HG03460 (cell line): ENCODE data around the gene HDAC5.
A peak's percentile ranks its signal among the peaks of the same experiment; 100 is the strongest.
"Not testable (repeated sequence)": the region's sequence is repeated elsewhere in the genome, so short reads cannot be mapped to it uniquely, and the experiment has no call there.

Experiments used
- ATAC-seq: cut with Tn5 transposase; IDR thresholded peaks from one replicate; pipeline ENCODE4 v1.9.1; 2021; ENCODE audit not compliant: unreplicated experiment

The HDAC5 gene

DNA sequence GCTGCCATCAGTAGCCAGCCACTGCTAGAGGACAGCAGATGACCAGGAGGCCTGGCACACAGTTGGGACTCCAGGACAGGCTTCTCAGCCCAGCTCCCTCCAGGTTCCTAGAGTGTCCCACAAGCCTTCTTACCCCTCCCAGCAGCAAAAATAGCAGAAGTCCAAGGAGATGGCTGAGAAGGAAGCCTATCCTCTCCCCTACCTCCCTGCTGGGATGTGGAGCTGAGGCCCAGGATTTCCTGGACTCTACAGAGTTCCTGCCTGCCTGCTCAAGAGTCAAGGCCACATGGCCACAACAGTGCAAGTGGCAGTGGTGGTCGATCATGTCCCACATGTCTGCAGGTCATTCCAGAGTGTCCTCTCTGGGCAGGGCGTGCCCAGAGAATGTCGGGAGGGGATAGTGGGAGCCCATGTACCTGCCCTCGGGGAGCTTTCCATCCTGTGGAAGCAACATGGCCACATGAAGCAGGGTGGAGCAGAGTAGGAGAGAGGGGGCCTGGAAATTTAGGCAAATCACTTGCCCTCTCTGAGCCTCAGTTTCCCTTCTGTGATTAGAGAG is 10.6 kb upstream of the HDAC5 start:
- no peak for ATAC-seq

DNA sequence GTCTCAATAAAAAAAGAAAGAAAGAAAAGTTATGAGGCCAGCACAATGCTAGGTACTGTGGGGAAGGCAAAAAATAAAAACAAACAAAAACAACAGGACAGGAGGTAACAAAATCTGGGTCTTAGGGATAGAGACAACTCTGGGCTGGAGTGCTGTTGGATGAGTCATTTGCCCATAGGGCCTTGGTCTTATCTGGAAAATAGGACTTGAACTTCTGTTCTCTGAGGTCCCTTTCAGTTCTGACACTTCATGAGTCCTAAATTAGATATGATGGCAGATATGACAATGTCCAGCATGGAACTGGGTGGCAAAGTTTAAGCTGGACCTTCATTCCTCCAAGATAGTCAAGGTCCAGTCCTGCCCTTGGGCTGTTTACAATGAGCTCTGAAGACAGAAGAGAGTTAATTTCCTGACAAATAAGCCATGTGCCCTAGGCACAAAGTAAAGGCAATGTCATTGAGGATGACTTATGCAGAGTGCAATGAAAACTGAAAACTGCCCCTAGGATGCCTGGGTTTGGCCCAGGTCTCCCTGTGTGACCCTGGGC is 8.9 kb upstream of the HDAC5 start:
- ATAC-seq, result no peak

DNA sequence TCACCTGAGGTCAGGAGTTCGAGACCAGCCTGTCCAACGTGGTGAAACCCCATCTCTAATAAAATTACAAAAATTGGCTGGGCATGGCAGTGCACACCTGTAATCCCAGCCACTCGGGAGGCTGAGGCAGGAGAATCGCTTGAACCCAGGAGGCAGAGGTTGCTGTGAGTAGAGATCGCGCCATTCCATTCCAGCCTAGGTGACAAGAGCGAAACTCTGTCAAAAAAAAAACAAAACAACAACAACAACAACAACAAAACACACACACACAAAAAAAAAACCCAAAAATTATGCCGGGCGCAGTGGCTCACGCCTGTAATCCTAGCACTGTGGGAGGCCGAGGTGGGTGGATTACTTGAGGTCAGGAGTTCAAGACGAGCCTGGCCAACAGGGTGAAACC is 7.9 kb upstream of the HDAC5 start:
- ATAC-seq, result not testable (repeated sequence)

DNA sequence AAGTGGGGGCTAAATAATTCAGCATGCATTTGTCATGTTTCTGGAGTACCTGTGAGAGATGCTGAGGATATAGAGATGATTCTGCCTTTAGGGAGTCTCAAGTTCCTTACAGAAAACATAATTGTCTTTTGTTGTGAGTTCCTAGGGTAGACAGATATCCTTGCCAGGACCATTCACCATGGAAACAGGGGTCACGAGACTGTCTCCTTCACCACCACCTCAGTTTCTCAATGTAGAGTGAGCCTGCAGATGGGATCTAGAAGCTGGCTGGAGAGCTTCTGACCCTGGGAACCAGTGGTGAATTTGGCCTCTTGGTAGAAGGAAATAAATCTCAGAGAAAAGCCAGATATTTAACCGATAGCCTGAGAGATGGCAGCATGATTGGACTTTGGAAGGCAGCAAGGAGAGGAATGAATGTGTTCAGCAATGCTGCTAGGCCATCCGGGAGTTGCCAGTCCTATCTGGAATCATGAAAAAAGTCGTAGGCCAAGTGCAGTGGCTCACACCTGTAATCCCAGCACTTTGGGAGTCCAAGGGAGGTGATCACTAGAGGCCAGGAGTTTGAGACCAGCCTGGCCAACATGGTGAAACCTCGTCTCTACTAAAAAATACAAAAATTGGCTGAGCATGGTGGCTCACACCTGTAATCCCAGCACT is 7.4 kb upstream of the HDAC5 start:
- no peak for ATAC-seq

DNA sequence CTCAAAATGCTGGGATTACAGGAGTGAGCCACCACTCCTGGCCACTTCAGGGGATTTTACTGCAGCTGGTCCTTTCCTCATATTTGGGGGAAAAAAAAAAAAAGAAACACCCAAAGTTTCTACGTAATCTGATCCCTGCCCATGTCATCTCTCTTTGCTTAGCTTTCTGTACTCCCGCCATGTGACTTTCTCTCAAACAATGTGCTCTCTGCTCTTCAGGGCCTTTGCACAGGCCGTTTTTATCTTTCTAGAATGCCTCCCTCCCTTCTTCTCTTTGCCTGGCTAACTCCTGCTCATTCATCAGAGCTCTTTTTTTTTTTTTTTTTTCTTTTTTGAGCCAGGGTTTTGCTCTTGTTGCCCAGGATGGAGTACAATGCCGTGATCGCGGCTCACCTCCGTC is 4.9 kb upstream of the HDAC5 start:
- ATAC-seq, result no peak

DNA sequence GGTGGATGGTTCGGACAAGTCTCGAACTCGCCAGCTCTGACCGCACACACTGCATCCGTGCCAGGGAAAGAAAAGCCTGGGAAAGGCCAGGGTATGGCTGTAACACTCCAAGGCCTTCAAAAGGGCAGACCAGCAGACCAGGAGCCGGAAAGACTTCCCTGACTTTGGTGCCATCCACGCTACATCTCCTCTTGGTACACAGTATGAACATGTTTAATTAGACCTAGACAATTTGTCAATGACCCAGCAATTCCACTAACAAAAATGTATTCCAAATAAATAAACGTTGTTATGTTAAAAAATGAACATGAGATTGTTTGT is 637 bp upstream of the HDAC5 start:
- no peak for ATAC-seq

DNA sequence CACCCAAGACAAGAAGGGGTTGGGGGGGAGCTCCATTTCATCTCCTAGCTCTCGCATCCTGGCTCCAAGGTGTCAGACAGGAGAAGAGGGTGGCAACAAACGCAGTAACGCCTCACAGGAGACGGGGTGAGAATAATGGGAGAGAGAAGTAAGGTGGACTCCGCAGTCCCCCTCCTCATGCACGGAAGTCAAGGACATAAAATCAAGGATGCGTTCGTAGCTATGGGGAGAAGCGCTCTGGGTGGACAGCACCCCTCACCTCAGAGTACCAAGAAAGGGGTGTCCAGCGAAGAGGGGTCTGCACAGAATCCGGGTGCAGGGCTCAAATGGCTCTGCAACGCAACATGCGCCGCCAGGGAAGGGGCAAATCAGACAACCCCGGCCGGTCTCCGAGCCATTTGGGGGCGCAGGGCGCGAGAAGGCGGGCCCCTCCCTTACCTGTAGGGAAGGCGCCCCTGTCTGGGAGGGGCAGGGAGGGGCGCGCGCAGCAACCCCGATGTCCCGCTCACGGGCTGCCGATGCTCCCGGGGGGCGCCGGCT is 555 bp downstream of the HDAC5 start:
- ATAC-seq, result peak; percentile 21

DNA sequence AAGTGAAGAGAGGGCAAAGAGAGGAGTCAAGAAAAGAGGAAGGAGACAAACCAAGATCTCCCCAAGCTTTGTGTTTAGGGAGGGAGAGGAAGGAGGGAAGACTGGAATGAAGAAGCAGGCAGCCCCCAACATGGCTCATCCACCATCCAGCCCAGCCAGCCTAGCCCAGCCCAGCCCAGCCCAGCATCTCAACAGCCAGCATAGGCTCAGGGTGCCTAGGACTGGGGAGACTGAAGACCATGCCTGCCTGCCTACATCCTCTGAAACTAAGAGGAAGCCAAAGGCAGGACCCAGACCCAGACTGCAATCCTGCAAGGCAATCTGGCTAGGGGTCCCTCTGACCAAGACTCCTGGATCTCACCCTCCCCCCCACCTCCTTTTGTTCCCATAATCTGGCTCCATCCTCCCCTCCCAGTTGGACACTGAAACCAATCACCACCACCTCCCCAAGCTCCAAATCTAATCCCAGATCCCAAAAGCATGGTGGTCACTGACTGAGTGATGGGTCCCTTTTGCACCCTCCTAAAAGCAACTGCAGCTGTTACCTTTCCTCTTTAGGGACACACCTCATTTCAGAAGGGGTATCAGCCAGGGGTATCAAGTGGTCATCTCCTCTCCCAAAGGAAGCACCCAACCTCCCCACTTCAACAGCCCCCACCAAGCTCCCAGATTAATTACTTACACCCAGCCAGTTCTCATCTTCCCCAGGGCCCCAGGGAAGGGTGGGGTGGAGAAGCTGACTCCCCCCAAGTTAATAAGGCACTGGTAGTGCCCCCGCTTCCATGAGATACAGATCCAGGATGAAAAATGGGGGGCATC is 1.2 kb downstream of the HDAC5 start:
- ATAC-seq, result no peak

DNA sequence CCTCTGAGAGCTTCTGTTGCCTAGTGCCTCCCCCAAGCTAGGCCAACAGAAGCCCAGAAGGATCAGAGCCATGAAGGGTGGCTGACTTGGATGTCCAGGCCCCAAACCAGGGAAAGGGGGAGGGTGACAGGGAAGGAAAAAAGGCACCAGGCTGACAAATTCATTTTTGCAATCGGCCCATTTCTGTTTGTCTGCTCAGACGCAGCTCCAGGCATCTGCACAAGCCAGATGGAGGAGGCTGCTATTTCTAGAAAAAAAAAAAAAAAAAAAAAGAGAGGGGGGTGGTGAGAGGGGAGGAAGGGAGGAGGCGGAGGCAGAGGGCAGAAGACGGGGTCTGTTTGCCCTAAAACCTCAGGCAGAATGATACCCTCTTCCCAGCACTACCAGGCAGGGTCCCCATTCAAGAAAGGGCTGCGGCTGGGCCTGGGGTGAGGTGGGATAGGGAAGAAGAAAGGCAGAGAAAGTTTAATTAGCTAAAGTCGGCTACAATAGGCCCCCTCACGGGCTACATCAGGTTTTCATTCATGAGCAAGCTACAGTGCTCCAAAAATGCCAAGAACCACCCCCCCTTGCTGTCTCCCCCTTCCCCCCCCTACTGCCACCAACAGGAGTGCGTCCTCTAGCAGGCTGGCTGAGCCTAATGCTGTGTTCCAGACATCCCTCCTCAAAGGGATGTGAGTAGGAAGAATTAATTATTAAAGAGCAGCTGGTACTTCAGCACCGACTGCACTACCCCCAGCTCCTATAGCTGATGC is 2.4 kb downstream of the HDAC5 start:
- no peak for ATAC-seq

DNA sequence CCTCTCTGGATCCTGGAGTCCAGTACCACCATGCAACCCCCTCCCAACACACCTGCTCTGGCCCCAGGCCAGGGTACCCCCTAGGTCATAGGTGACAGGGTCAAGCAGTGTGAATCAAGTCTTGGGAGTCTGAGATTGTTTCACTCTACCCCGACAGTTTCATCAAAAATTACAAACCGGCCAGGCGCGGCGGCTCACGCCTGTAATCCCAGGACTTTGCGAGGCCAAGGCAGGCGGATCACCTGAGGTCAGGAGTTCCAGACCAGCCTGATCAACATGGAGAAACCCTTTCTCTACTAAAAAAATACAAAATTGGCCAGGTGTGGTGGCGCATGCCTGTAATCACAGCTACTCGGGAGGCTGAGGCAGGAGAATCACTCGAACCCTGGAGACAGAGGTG is 3.2 kb downstream of the HDAC5 start:
- ATAC-seq, result not testable (repeated sequence)

DNA sequence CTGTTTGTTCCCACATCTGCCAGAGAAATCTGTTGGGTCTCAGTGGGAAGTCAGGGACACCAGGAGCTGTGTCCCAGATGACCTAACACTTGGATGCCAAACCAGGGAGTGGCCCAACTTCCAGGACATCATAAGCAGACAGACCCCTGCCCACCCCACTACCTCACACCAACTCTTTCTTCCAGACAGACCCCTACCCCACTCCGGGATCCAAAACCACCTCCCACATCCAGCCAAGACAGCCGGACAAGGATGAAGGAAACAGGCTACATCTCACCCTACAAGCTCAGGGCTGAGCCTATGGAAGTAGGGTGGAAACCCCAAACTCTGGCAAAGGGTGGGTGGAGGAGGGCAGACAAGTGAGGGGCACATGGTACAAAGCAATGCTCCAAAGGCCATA is 3.6 kb downstream of the HDAC5 start:
- ATAC-seq, result no peak

DNA sequence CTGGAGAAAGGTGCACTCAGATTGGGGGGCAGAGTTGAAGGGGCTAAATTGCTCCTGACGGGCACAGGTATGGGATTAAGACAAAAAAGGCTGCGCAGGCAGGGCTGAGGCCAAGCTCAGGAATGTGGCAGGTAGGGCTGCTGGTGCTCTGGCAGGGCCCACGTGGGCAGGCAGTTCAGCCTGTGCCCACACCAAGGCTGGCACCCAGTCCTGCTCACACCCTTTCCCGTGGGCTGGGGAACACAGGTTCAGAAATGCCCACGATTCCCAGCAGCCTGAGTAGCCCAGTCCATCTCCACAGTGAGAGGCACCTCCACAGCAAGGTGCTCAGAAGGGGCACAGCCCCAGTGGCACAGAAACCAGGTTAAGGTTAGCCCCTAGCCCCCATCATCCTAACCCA is 4.4 kb downstream of the HDAC5 start:
- ATAC-seq, result no peak

DNA sequence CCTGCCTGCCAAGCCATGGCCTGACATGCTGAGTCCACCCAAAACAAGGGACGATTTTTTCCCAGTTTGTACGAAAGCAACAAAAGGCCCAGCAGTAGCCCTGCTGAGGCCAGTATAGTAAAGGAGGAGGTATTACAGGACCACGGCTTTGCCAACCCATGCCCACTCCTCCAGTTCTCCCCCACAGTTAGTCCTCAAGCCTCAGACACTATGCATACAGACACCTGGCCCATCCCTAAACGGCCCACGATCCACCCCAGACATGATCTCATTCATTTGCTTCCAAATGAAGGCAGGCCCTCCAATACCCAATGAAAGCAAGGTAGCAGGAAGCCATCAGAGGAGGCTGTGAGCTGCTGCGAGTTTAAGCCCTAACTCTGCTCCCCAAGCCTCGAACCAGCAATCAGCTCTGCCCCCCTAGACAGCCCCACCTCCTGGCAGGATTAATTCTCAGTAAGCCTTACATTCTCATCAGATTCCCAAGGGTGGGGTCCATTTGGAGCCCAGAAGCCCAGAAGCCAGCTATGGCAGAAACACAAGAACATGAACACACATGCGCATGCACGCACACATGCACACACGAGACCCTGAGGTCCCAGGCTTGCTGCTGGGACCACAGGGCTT is 4.9 kb downstream of the HDAC5 start:
- ATAC-seq, result no peak

DNA sequence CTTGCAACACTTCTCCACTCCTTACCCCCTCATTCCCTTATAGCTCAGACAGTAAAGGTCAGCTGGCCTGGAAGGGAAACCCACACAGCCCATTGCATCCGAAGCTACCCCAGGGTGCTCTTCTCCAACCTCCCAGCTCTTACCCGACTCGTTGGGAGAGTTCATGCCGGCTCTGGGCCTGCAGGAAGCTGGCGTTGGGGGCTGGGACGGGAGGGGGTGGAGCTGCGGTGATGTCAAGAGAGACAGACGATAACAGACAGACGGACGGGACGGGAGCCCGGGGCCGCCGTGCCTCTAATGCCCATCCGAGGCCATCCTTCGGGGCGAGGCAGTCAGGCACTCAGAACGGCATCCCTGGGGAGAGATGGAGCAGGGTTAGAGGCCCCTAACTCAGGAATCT is 6.1 kb downstream of the HDAC5 start:
- no peak for ATAC-seq

DNA sequence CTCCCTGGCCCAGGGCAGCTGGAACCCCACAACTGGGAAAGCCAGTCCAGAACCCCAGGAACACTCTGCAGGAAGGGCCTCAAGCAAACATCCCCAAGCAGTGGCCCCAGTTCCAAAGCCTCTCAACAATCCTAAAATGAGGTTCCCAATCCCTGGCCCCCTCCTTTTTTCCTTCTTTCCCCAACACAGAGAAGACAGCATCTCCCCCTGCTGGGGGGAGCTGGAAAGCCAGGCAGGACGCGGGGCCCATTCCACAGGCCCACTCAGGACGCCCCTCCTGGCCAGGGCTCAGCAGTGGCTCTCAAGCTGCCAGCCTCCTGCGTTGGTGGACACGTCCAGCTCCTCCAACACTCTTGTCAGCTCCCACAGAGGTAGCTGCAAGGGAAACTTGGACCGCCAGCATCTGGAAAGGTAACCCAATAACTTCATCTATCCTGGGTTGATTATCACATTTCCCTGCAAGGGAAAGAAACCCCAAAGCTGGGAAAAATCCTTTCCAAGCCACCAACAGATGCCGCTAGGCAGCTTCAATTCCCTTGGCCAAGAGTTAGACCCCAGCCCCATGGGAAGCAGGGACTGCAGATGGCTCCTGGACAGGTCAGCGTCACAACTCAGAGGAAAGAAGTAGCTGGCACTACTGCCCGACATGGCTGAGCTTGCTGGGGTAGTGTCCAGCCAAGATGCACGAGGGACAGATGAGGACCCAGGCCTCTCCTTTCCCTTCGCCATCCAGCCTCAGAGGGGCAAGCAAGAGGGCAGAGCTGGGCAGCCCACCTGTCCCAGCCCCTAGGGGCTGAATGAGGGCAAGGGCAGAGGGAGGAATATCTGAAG is 7.6 kb downstream of the HDAC5 start:
- ATAC-seq, result no peak

DNA sequence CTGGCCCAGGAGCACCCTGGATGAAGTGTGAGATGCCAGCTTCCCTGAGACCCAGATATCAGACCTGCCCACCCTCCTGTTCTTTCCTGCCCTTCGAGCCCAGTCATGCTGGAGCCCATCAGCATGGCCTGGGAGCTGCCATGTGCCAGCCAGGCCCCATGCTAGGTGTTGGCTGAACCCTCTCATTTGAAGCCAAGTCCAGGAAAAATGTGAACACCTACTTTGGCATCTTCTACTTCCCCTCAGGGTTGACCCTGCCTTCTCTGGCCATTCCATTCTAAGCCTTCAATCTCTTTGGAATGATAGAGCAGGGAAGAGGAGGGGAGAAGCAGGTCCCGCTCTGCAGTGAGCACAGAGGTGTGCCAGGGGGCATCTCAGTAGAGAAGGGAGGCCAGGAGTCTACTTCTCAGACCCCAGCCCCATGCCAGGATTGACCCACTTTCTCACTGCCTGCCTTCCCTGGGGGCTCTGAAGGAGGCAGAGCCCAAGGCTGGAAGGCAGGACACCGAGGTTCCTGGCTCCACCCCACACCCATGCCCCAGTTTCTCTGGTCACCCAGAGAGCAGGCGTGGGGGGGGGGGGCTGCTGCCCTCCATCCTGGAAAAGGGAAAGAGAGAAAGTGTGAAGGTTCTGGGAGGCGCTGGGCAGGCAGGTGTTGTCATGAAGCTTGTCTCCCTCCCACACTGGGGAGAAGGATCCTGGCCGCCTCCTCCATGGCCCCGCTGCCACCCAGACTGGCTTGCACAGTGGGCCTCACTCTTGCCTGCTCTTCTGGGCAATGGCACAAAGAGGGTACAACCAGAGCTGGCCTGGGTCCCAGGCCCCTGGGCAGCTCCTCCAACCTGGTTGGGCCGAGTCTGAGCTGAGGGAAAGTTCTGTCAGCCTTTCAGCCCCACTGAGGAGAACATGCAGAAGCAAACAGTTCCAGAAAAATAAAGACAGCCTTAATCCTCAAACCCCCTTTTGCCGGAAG is 9.3 kb downstream of the HDAC5 start:
- no peak for ATAC-seq

DNA sequence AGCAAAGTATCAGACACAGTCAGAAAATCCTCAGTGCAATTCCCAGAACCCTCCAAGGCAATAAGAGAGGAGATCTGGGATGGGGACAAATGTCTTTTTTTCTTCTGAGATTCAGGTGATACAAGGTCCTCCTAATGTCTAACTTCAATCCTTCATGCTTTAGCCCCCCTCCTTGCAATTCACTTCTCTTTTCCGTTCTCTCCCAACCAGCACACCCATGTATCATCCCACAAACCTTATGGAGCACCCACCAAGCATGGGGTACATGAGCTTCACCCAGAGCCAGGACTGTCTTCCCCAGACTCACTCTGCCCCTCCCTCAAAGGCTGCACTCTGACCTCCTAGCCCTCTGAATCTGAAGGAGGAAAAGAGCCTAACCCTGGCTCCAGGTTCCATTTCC is 10.1 kb downstream of the HDAC5 start:
- no peak for ATAC-seq
